ENCODE data around the gene ZNF407.

ZNF407 gene

DNA sequence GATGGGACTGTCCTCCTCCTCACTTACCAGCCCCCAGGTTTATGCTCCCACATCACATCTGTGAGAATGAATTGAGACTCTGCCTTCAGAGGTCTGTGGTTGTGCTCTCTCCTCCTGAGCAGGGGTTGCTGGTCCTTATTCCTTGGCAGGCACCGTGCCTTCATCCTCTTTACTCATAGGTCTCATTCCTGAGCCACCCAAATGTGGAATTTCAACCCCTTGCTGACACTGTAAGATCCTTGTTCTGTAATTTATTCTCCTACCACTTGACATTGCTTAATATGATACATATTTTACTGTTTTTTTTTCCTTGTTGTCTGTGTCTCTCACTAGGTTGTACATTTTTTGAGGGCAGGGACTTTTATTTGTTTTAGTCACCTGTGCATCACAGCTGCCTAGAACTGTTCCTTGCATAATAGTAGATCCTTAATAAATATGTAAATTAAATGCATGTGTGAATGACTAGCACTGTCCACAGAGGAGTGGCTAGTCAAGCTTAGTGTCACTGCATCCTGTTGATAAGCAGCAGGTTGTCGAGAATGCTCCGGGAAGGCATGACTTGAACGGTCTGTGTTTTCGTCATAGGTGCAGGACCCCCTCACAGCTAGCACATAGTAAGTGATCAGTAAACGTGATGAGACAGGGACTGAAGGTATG lies 180.6 kb downstream of the ZNF407 start:
- H3K27ac ChIP-seq (ENCODE audit: low read length): no peak overlapping the region
- WGBS (ENCODE audit: insufficient coverage, insufficient read length): no CpG with 5 or more reads among the region's 6 CpGs
- H3K36me3 ChIP-seq (ENCODE audit: control insufficient read depth, insufficient read depth, low read length): no peaks in the 10 kb centered on the region
- no peaks in the 10 kb centered on the region for H3K9me3 ChIP-seq (ENCODE audit: control insufficient read depth, insufficient read depth, low read length)
- no peak overlapping the region for H3K4me3 ChIP-seq (ENCODE audit: low read length)
- no peak for DNase-seq (ENCODE audit: low read depth, low spot score)
- H3K27me3 ChIP-seq (ENCODE audit: control insufficient read depth, insufficient read depth, low read length): no peaks in the 10 kb centered on the region
- 0 out of 2 replicates have a peak, but pooled peaks cover 1% of the 10 kb centered on the region for H3K4me1 ChIP-seq (ENCODE audit: control insufficient read depth, insufficient read depth, low read length)

DNA sequence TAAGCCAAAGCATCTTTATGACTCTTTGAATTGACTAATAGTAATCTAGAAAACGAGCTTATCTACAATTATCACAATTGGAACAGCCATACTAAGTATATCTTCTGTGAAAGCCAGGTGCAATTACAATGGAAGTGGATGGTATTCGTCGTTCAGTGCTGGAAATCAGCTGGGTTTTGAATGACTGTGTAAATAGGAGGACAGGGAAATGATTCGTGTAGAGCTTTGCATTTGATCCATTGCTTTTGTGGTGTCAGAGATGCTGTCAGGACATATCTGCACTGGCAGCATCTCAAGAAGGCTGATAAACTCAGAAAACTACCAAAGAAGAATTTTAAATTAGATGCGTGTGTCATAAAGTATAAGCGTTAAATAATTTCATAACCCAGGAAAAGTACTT lies 187.1 kb downstream of the ZNF407 start:
- Histone ChIP-seq H3K9me3 (ENCODE audit: control insufficient read depth, insufficient read depth, low read length) (no peaks in the 10 kb centered on the region), H3K27me3 (ENCODE audit: control insufficient read depth, insufficient read depth, low read length) (no peaks in the 10 kb centered on the region), H3K27ac (ENCODE audit: low read length) (no peak overlapping the region), H3K36me3 (ENCODE audit: control insufficient read depth, insufficient read depth, low read length) (no peaks in the 10 kb centered on the region), H3K4me1 (ENCODE audit: control insufficient read depth, insufficient read depth, low read length) (no peaks in the 10 kb centered on the region), H3K4me3 (ENCODE audit: low read length) (no peak overlapping the region)
- DNase-seq (ENCODE audit: low read depth, low spot score): no peak
- no CpG with 5 or more reads among the region's 6 CpGs for WGBS (ENCODE audit: insufficient coverage, insufficient read length)

DNA sequence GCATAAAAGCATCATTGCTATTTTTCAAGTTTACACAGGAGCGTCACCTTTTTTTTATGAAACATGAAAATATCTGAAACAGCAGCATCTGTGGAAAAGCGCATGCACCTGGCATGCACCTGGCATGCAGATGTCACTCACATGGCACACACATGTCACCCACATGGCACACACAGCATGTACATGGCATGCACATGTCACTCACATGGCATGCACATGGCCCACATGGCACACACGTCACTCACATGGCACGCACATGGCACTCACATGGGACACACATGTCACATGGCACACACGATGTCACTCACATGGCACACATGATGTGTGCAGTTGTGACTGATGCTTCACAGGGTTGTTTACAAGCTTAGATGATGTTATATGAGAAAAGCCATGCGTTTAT lies 188.0 kb downstream of the ZNF407 start:
- no peak for DNase-seq (ENCODE audit: low read depth, low spot score)
- no peak overlapping the region for H3K4me3 ChIP-seq (ENCODE audit: low read length)
- no peaks in the 10 kb centered on the region for H3K4me1 ChIP-seq (ENCODE audit: control insufficient read depth, insufficient read depth, low read length)
- H3K27ac ChIP-seq (ENCODE audit: low read length): no peak overlapping the region
- H3K36me3 ChIP-seq (ENCODE audit: control insufficient read depth, insufficient read depth, low read length): no peaks in the 10 kb centered on the region
- no peaks in the 10 kb centered on the region for H3K9me3 ChIP-seq (ENCODE audit: control insufficient read depth, insufficient read depth, low read length)
- no peaks in the 10 kb centered on the region for H3K27me3 ChIP-seq (ENCODE audit: control insufficient read depth, insufficient read depth, low read length)
- no CpG with 5 or more reads among the region's 6 CpGs for WGBS (ENCODE audit: insufficient coverage, insufficient read length)

DNA sequence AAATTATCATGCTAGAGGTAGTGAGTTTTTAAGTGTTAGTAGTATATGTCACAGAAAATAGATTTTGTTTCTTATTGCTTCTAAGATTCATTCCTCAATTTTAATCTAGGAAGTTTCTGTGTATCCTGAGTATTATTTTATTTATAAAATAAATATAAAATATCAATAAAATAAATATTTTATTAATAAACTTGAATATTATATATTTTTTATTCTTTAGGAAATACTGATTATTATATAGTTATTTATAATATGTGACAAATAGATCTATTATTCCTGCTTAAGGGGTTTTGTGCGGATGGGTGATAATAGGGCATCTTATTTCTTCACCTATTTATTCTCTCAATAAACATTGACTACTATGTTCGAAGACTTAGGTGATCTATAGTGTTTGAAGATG lies 191.0 kb downstream of the ZNF407 start:
- H3K27ac ChIP-seq (ENCODE audit: low read length): no peak overlapping the region
- WGBS (ENCODE audit: insufficient coverage, insufficient read length): no CpG with 5 or more reads among the region's 2 CpGs
- H3K36me3 ChIP-seq (ENCODE audit: control insufficient read depth, insufficient read depth, low read length): no peaks in the 10 kb centered on the region
- H3K4me3 ChIP-seq (ENCODE audit: low read length): no peak overlapping the region
- no peak for DNase-seq (ENCODE audit: low read depth, low spot score)
- no peaks in the 10 kb centered on the region for H3K27me3 ChIP-seq (ENCODE audit: control insufficient read depth, insufficient read depth, low read length)
- H3K9me3 ChIP-seq (ENCODE audit: control insufficient read depth, insufficient read depth, low read length): no peaks in the 10 kb centered on the region
- H3K4me1 ChIP-seq (ENCODE audit: control insufficient read depth, insufficient read depth, low read length): no peaks in the 10 kb centered on the region

DNA sequence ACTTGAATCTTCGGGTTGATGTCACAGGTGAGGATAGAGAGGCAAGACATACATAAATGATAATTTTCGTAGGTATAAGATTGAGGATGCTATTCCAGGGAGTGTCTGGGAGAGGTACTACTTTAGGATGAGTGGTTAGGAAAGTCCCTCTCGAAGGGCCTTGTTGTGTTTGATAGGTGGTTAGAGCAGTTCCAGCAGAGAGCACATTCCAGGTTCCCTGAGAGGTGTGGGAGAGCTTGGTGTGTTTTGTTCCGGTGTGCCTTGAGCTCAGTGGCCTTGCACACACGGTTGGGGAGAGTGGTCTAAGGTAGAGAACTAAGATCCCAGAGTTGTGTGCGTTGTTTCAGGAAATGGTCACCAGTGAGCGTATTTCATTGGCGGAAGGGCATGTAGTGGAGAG lies 191.4 kb downstream of the ZNF407 start:
- Histone ChIP-seq H3K36me3 (ENCODE audit: control insufficient read depth, insufficient read depth, low read length) (no peaks in the 10 kb centered on the region), H3K4me1 (ENCODE audit: control insufficient read depth, insufficient read depth, low read length) (peaks cover 1% of the 10 kb centered on the region; the same call in 1 of the 2 replicates), H3K27ac (ENCODE audit: low read length) (no peak overlapping the region), H3K9me3 (ENCODE audit: control insufficient read depth, insufficient read depth, low read length) (no peaks in the 10 kb centered on the region), H3K27me3 (ENCODE audit: control insufficient read depth, insufficient read depth, low read length) (no peaks in the 10 kb centered on the region), H3K4me3 (ENCODE audit: low read length) (no peak overlapping the region)
- no peak for DNase-seq (ENCODE audit: low read depth, low spot score)
- 100% methylated on average over 1 of the region's 8 CpGs for WGBS (ENCODE audit: insufficient coverage, insufficient read length)

DNA sequence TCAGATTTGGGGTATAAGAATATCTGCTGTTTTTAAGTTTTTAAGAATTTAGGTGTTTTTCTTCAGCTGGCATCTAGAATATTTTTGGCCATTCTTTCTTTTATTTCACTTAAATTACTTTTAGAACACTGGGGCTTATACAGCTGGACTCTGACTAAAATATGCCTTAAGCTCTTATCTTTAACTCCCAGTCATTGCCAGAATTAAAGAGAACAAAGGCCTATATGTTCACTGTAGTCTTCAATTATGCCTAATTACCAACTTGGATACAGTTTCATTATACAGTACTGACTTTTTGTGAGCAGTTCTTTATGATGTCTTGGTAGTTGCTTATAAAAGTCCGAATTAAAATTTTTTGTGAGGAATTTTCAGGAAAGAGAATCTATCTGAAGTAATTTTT lies 192.8 kb downstream of the ZNF407 start:
- no CpG with 5 or more reads among the region's 1 CpG for WGBS (ENCODE audit: insufficient coverage, insufficient read length)
- Histone ChIP-seq H3K36me3 (ENCODE audit: control insufficient read depth, insufficient read depth, low read length) (no peaks in the 10 kb centered on the region), H3K9me3 (ENCODE audit: control insufficient read depth, insufficient read depth, low read length) (no peaks in the 10 kb centered on the region), H3K4me1 (ENCODE audit: control insufficient read depth, insufficient read depth, low read length) (peaks cover 1% of the 10 kb centered on the region; the same call in 1 of the 2 replicates), H3K27me3 (ENCODE audit: control insufficient read depth, insufficient read depth, low read length) (no peaks in the 10 kb centered on the region), H3K27ac (ENCODE audit: low read length) (no peak overlapping the region), H3K4me3 (ENCODE audit: low read length) (no peak overlapping the region)
- DNase-seq (ENCODE audit: low read depth, low spot score): no peak

DNA sequence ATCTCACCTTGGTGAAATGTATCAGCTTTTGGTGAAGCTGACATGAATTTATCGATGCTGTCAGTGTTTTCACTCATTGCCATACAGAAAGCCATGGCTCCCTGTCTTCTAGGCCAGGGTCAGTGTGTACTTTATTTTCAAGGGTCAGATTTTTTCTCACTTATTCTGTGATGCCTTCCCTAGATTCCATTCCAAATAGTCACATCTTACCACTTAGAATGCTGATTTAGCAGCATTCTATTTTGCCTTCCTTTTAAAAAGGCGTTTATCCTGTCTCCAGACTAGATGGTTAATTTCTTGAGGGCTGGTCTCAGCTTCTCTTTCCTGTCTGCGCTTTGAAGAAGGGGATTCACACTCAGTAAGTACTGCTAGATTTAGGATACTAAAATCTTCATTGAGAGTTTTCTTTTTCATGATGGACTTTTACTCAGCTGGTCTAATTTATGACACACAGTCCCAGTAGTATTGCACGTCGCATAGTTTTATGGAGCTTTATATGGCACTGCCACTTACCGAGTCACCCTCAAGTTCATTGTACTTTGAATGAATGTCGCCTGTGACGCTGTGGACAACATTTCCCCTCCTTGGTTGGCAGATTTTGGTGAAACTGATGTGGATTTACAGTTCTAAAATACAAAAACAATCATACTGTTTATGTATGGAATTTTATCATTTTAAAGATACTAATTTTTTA lies 194.0 kb downstream of the ZNF407 start:
- H3K27me3 ChIP-seq (ENCODE audit: control insufficient read depth, insufficient read depth, low read length): no peaks in the 10 kb centered on the region
- peaks cover 1% of the 10 kb centered on the region; the same call in 1 of the 2 replicates for H3K4me1 ChIP-seq (ENCODE audit: control insufficient read depth, insufficient read depth, low read length)
- no peak for DNase-seq (ENCODE audit: low read depth, low spot score)
- no peaks in the 10 kb centered on the region for H3K9me3 ChIP-seq (ENCODE audit: control insufficient read depth, insufficient read depth, low read length)
- no peak overlapping the region for H3K4me3 ChIP-seq (ENCODE audit: low read length)
- no peak overlapping the region for H3K27ac ChIP-seq (ENCODE audit: low read length)
- H3K36me3 ChIP-seq (ENCODE audit: control insufficient read depth, insufficient read depth, low read length): no peaks in the 10 kb centered on the region
- no CpG with 5 or more reads among the region's 8 CpGs for WGBS (ENCODE audit: insufficient coverage, insufficient read length)

DNA sequence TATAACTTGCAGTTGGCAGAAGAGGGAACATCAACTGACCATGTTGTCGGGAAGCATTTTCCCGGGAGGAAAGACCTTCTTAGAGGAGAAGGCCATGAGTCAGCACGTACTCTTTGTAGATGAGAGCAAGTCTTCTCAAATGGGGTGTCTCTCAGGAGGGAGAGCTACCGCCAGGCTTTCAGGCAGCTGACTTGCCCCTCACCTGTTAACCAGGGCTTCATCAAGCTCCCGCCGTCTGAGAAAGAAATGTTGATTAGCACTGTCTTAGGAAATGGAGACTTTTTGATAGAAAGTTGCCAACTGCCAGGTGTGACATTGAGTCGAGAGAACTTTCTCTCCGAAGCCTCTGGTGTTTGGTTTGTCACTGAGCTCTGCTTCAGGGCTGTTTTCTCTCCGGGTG lies 196.1 kb downstream of the ZNF407 start:
- no peak for DNase-seq (ENCODE audit: low read depth, low spot score)
- H3K4me1 ChIP-seq (ENCODE audit: control insufficient read depth, insufficient read depth, low read length): peaks cover 1% of the 10 kb centered on the region; the same call in 1 of the 2 replicates
- no peak overlapping the region for H3K27ac ChIP-seq (ENCODE audit: low read length)
- no CpG with 5 or more reads among the region's 9 CpGs for WGBS (ENCODE audit: insufficient coverage, insufficient read length)
- no peaks in the 10 kb centered on the region for H3K27me3 ChIP-seq (ENCODE audit: control insufficient read depth, insufficient read depth, low read length)
- no peaks in the 10 kb centered on the region for H3K9me3 ChIP-seq (ENCODE audit: control insufficient read depth, insufficient read depth, low read length)
- H3K36me3 ChIP-seq (ENCODE audit: control insufficient read depth, insufficient read depth, low read length): no peaks in the 10 kb centered on the region
- no peak overlapping the region for H3K4me3 ChIP-seq (ENCODE audit: low read length)

DNA sequence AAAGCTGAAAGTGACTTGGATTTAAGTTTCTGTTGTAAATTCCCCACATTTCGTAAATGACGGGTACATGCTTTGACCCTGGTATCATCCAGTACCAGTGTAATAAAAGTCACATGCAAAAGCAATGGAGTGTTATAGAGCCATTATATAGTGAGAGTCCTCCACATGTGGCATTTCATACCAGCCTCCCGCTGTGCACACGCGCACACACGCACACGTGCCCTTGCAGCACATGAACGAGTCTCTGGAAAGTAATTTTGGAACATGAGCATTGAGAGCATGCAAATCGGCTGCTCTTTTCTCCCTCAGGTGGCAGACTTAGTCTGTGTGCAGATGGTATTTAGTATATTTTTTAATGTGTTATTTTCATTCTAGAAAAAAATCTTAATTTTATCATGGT lies 198.1 kb downstream of the ZNF407 start:
- H3K4me3 ChIP-seq (ENCODE audit: low read length): no peak overlapping the region
- no peaks in the 10 kb centered on the region for H3K9me3 ChIP-seq (ENCODE audit: control insufficient read depth, insufficient read depth, low read length)
- H3K27ac ChIP-seq (ENCODE audit: low read length): no peak overlapping the region
- no peaks in the 10 kb centered on the region for H3K36me3 ChIP-seq (ENCODE audit: control insufficient read depth, insufficient read depth, low read length)
- no CpG with 5 or more reads among the region's 9 CpGs for WGBS (ENCODE audit: insufficient coverage, insufficient read length)
- peaks cover 1% of the 10 kb centered on the region; the same call in 1 of the 2 replicates for H3K4me1 ChIP-seq (ENCODE audit: control insufficient read depth, insufficient read depth, low read length)
- no peaks in the 10 kb centered on the region for H3K27me3 ChIP-seq (ENCODE audit: control insufficient read depth, insufficient read depth, low read length)
- no peak for DNase-seq (ENCODE audit: low read depth, low spot score)

DNA sequence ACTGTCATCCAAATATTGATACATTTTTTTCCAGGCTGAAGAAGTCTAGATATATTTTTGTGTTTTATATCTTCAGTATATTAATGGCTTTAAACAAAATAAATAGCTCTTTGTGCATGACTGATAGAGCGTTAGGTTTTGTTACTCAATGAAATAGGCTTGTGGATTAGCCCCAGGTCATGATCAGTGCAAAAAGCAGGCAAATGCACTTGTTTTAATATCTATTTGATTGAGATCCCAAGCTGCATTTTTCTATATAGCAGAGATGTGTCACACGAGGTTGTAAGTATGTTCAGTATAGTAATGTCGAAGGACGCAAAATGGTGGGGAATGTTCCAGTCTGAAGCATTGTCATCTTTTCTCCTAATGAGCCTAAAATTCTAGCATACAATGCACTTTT lies 198.5 kb downstream of the ZNF407 start:
- no CpG with 5 or more reads among the region's 4 CpGs for WGBS (ENCODE audit: insufficient coverage, insufficient read length)
- Histone ChIP-seq H3K27ac (ENCODE audit: low read length) (no peak overlapping the region), H3K9me3 (ENCODE audit: control insufficient read depth, insufficient read depth, low read length) (no peaks in the 10 kb centered on the region), H3K36me3 (ENCODE audit: control insufficient read depth, insufficient read depth, low read length) (no peaks in the 10 kb centered on the region), H3K27me3 (ENCODE audit: control insufficient read depth, insufficient read depth, low read length) (no peaks in the 10 kb centered on the region), H3K4me1 (ENCODE audit: control insufficient read depth, insufficient read depth, low read length) (peaks cover 1% of the 10 kb centered on the region; the same call in 1 of the 2 replicates), H3K4me3 (ENCODE audit: low read length) (no peak overlapping the region)
- no peak for DNase-seq (ENCODE audit: low read depth, low spot score)

Measured in iPS DF 6.9 (cell line).